KMS-11 (cell line): ENCODE results near the gene GXYLT2.
"Not testable (repeated sequence)": the region's sequence is repeated elsewhere in the genome, so short reads cannot be mapped to it uniquely, and the experiment has no call there.

Source experiments
- H2AFZ ChIP-seq: fragments of 200-600 bp; sonication (generic); 2 replicates; pipeline ENCODE4 v1.6.1; 2016; ENCODE audit warnings: antibody characterized with exemption, mixed run types, low read depth
- H3K27ac ChIP-seq: fragments of 200-600 bp; sonication (generic); 2 replicates; pipeline ENCODE4 v1.6.1; 2016; ENCODE audit warnings: mild to moderate bottlenecking, mixed run types
- H3K27me3 ChIP-seq: fragments of 200-600 bp; sonication (generic); 2 replicates; pipeline ENCODE4 v1.6.1; 2017; ENCODE audit warnings: mild to moderate bottlenecking, low read depth, mixed run types, moderate library complexity; ENCODE audit not compliant: insufficient read depth
- H3K36me3 ChIP-seq: fragments of 200-600 bp; sonication (generic); 2 replicates; pipeline ENCODE4 v1.6.1; 2017; ENCODE audit warnings: mild to moderate bottlenecking, mixed run types; ENCODE audit not compliant: insufficient read depth
- H3K4me1 ChIP-seq: fragments of 200-600 bp; sonication (generic); 2 replicates; pipeline ENCODE4 v1.6.1; 2016; ENCODE audit warnings: mild to moderate bottlenecking, low read depth, mixed run types; ENCODE audit not compliant: poor library complexity, severe bottlenecking
- H3K4me2 ChIP-seq: fragments of 200-600 bp; sonication (generic); 2 replicates; pipeline ENCODE4 v1.7.0; 2016; ENCODE audit warnings: mild to moderate bottlenecking, mixed run types
- H3K4me3 ChIP-seq: fragments of 200-600 bp; sonication (generic); IDR thresholded peaks from 2 replicates; pipeline ENCODE4 v1.6.1; 2017; ENCODE audit warnings: low read depth, low read length, mixed read lengths; ENCODE audit not compliant: insufficient read depth
- H3K79me2 ChIP-seq: fragments of 200-600 bp; sonication (generic); 2 replicates; pipeline ENCODE4 v1.6.1; 2016; ENCODE audit warnings: low read depth, mixed run types; ENCODE audit not compliant: insufficient read depth
- H3K9ac ChIP-seq: fragments of 200-600 bp; sonication (generic); 2 replicates; pipeline ENCODE4 v1.6.1; 2016; ENCODE audit warnings: mild to moderate bottlenecking, mixed run types
- H4K20me1 ChIP-seq: fragments of 200-600 bp; sonication (generic); 2 replicates; pipeline ENCODE4 v1.6.1; 2016; ENCODE audit warnings: mild to moderate bottlenecking, mixed run types; ENCODE audit not compliant: insufficient read depth
- TF ChIP-seq, protein P1 (sequence below): fragments of 200-600 bp; sonication (generic); conservative IDR thresholded peaks from 2 replicates; pipeline ENCODE4 v1.6.1; 2017; ENCODE audit warnings: low read depth, mild to moderate bottlenecking, antibody characterized with exemption, low read length, moderate library complexity, mixed read lengths

The GXYLT2 gene

DNA sequence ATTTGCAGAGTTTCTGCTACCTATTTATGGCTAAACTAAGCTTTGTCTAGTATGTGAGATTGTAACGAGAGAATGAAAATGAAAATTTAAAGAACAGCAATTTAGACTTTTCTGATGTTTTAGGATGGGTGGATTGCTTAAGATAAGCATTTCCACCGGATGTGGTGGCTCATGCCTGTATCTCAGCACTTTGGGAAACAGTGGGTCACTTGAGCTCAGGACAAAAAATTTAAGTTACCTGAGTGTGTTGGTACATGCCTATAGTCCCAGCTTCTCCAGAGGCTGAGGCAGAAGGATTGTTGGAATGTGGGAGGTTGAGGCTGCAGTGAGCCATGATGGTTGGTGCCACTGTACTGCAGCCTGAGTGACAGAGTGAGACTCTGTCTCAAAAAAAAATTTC lies 112.1 kb downstream of the GXYLT2 start:
- TF ChIP-seq, protein P1, sequence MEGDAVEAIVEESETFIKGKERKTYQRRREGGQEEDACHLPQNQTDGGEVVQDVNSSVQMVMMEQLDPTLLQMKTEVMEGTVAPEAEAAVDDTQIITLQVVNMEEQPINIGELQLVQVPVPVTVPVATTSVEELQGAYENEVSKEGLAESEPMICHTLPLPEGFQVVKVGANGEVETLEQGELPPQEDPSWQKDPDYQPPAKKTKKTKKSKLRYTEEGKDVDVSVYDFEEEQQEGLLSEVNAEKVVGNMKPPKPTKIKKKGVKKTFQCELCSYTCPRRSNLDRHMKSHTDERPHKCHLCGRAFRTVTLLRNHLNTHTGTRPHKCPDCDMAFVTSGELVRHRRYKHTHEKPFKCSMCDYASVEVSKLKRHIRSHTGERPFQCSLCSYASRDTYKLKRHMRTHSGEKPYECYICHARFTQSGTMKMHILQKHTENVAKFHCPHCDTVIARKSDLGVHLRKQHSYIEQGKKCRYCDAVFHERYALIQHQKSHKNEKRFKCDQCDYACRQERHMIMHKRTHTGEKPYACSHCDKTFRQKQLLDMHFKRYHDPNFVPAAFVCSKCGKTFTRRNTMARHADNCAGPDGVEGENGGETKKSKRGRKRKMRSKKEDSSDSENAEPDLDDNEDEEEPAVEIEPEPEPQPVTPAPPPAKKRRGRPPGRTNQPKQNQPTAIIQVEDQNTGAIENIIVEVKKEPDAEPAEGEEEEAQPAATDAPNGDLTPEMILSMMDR, result no peak
- no peaks in the 10 kb centered on the region for H4K20me1 ChIP-seq
- peaks cover 74% of the 10 kb centered on the region for H3K79me2 ChIP-seq
- H3K36me3 ChIP-seq, result peaks cover 4% of the 10 kb centered on the region; the same call in 1 of the 2 replicates
- H2AFZ ChIP-seq, result no peak overlapping the region
- no peaks in the 10 kb centered on the region for H3K27me3 ChIP-seq
- H3K4me2 ChIP-seq, result peak overlapping the region; percentile 85
- no peak overlapping the region for H3K27ac ChIP-seq
- no peak overlapping the region for H3K9ac ChIP-seq
- peaks cover 29% of the 10 kb centered on the region for H3K4me1 ChIP-seq
- no peak overlapping the region for H3K4me3 ChIP-seq

DNA sequence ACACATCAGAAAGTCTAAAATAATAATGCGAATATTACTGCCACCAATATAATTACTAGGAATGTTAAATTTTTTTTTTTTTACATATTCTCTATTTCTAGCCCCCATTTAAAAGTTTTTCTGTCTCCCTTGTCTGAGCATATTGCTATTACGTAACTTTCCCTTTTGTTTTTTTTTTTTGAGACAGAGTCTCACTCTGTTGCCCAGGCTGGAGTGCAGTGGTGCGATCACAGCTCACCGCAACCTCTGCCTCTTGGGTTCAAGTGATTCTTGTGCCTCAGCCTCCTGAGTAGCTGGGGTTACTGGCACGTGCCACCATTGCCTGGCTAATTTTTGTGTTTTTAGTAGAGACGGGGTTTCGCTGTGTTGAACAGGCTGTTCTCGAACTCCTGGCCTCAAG lies 115.2 kb downstream of the GXYLT2 start:
- not testable (repeated sequence) for H3K27ac ChIP-seq, H3K36me3 ChIP-seq

DNA sequence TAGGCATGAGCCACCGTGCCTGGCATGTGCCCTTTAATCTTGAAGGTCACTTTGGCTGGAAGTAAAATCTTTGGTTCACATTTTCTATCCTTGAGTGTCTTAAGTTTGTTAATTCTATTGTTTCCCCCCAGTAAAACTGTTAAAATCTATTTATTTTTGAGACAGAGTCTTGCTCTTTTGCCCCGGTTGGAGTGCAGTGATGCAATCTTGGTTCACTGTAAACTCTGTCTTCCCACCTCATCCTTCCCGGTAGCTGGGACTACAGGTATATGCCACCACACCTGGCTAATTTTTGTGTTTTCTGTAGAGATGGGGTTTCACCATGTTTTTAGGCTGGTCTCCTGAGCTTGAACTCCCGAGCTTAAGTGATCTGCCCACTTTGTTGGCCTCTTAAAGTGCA lies 116.5 kb downstream of the GXYLT2 start:
- TF ChIP-seq, protein P1, result no peak
- H2AFZ ChIP-seq, result no peak overlapping the region
- H3K9ac ChIP-seq, result no peak overlapping the region
- H4K20me1 ChIP-seq, result peaks cover under 1% of the 10 kb centered on the region; the same call in 1 of the 2 replicates
- H3K27ac ChIP-seq, result no peak overlapping the region
- H3K36me3 ChIP-seq, result no peaks in the 10 kb centered on the region; the same call in 1 of the 2 replicates
- peaks cover 16% of the 10 kb centered on the region for H3K4me1 ChIP-seq
- H3K79me2 ChIP-seq, result peaks cover 92% of the 10 kb centered on the region
- H3K4me3 ChIP-seq, result no peak overlapping the region
- H3K27me3 ChIP-seq, result no peaks in the 10 kb centered on the region
- H3K4me2 ChIP-seq, result no peak overlapping the region

More for the DNA sequence above, 115.2 kb downstream of the GXYLT2 start:
- Histone ChIP-seq H3K79me2 (peaks cover 92% of the 10 kb centered on the region), H3K4me1 (peaks cover 25% of the 10 kb centered on the region)
- not testable (repeated sequence) for H3K9ac ChIP-seq, H3K27me3 ChIP-seq, H3K4me3 ChIP-seq, H4K20me1 ChIP-seq, H2AFZ ChIP-seq, H3K4me2 ChIP-seq

DNA sequence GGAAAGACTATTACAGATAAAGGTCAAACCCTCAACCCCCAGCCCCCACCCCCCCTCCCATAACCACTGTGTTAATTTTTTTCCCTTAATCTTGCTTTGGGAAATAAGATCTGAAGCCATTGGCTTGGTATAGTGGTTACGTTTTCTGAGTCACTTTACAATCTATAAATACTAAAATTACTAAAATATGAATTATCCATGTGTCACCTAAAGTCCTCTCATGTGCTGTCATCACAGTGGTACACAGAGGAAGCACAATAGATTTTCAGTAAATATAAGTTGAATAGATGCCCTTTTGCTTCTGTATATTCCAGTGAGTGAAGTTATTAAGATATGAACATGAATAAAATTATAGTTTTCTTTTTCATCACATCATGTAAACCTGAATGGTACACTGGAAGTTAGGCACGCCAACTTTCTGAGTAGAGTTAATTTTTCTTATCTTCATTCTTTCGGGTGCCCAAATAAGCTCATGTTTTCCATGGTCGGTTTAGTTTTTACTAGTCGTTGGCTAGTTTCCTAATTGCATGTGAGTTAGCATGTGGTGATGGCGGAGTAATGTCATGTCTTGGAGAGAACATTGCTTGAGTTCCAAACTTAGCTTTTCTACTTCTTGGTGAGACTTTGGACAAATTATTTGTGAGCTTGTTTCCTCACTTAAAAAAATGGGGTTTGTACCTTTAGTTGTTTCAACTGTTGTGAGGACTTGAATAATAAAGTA lies 120.3 kb downstream of the GXYLT2 start:
- Histone ChIP-seq H3K9ac (no peak overlapping the region), H3K4me2 (no peak overlapping the region), H3K36me3 (no peaks in the 10 kb centered on the region; the same call in 1 of the 2 replicates), H2AFZ (no peak overlapping the region), H3K4me1 (no peaks in the 10 kb centered on the region), H4K20me1 (peaks cover 9% of the 10 kb centered on the region; the same call in 1 of the 2 replicates), H3K27me3 (no peaks in the 10 kb centered on the region), H3K4me3 (no peak overlapping the region), H3K27ac (no peak overlapping the region), H3K79me2 (peaks cover 94% of the 10 kb centered on the region)
- TF ChIP-seq, protein P1, result no peak

GRCh38 chr3:73009008-73009407 lies 121.2 kb downstream of the GXYLT2 start:
- no peaks in the 10 kb centered on the region for H3K36me3 ChIP-seq

More at GRCh38 chr3:73009008-73009407, 121.2 kb downstream of the GXYLT2 start:
- no peaks in the 10 kb centered on the region for H3K4me1 ChIP-seq
- no peak overlapping the region for H3K9ac ChIP-seq
- TF ChIP-seq, protein P1, result no peak
- no peak overlapping the region for H3K4me2 ChIP-seq
- H3K27ac ChIP-seq, result no peak overlapping the region
- peaks cover 9% of the 10 kb centered on the region; the same call in 1 of the 2 replicates for H4K20me1 ChIP-seq
- H3K79me2 ChIP-seq, result peaks cover 94% of the 10 kb centered on the region
- H2AFZ ChIP-seq, result no peak overlapping the region
- no peaks in the 10 kb centered on the region for H3K27me3 ChIP-seq
- no peak overlapping the region for H3K4me3 ChIP-seq
